OCI-LY1 (cell line): ENCODE measurements around the gene RAB38.

Experiments used
- H2AFZ ChIP-seq: fragments of 200-600 bp; sonication (generic), shearing (Covaris generic); 2 replicates; pipeline ENCODE4 v1.6.0; 2014; ENCODE audit warnings: antibody characterized with exemption, mild to moderate bottlenecking, low read length
- H3F3A ChIP-seq: fragments of 200-600 bp; sonication (generic), shearing (Covaris generic); 2 replicates; pipeline ENCODE4 v1.6.0; 2014; ENCODE audit warnings: mild to moderate bottlenecking, antibody characterized with exemption, low read length, moderate library complexity; ENCODE audit not compliant: insufficient read depth
- H3K27ac ChIP-seq: fragments of 200-600 bp; sonication (generic); 2 replicates; pipeline ENCODE4 v1.5.1; 2014; ENCODE audit warnings: low read length, mixed run types, mild to moderate bottlenecking, low read depth; ENCODE audit not compliant: poor library complexity, severe bottlenecking
- H3K27me3 ChIP-seq: fragments of 200-600 bp; sonication (generic); 2 replicates; pipeline ENCODE4 v1.6.0; 2014; ENCODE audit warnings: antibody characterized with exemption, mild to moderate bottlenecking, low read length, moderate library complexity; ENCODE audit not compliant: insufficient read depth
- H3K36me3 ChIP-seq: fragments of 200-600 bp; sonication (generic); 2 replicates; pipeline ENCODE4 v1.6.1; 2014; ENCODE audit warnings: mild to moderate bottlenecking, antibody characterized with exemption, low read length, moderate library complexity, mixed read lengths; ENCODE audit not compliant: insufficient read depth
- H3K4me1 ChIP-seq: fragments of 200-600 bp; sonication (generic); 2 replicates; pipeline ENCODE4 v1.5.1; 2014; ENCODE audit warnings: mild to moderate bottlenecking, low read length, moderate library complexity; ENCODE audit not compliant: insufficient read depth, severe bottlenecking
- H3K4me2 ChIP-seq: fragments of 200-600 bp; sonication (generic), shearing (Covaris generic); 2 replicates; pipeline ENCODE4 v1.6.1; 2014; ENCODE audit warnings: low read length
- H3K4me3 ChIP-seq: fragments of 200-600 bp; sonication (generic); 2 replicates; pipeline ENCODE4 v1.5.1; 2014; ENCODE audit warnings: low read length, low read depth, mild to moderate bottlenecking, mixed read lengths; ENCODE audit not compliant: poor library complexity, severe bottlenecking
- H3K79me2 ChIP-seq: fragments of 200-600 bp; shearing (Covaris generic); 2 replicates; pipeline ENCODE4 v1.6.1; 2016; ENCODE audit warnings: mixed run types, low read length, mixed read lengths; ENCODE audit not compliant: insufficient read depth
- H3K9ac ChIP-seq: fragments of 200-600 bp; sonication (generic), shearing (Covaris generic); 2 replicates; pipeline ENCODE4 v1.6.1; 2014; ENCODE audit warnings: mild to moderate bottlenecking, low read length, mixed read lengths
- H3K9me2 ChIP-seq: fragments of 200-600 bp; sonication (generic), shearing (Covaris generic); 2 replicates; pipeline ENCODE4 v1.6.1; 2014; ENCODE audit warnings: low read depth, mild to moderate bottlenecking, low read length, mixed read lengths
- H3K9me3 ChIP-seq: fragments of 200-600 bp; shearing (Covaris generic); 2 replicates; pipeline ENCODE4 v1.6.1; 2014; ENCODE audit warnings: low read length, mixed read lengths
- H4K20me1 ChIP-seq: fragments of 200-600 bp; sonication (generic), shearing (Covaris generic); 2 replicates; pipeline ENCODE4 v1.6.0; 2016; ENCODE audit warnings: mild to moderate bottlenecking, low read length; ENCODE audit not compliant: insufficient read depth
- CTCF ChIP-seq: fragments of 200-600 bp; sonication (generic), shearing (Covaris generic); IDR thresholded peaks from 2 replicates; pipeline ENCODE4 v1.5.1; 2017; ENCODE audit warnings: mild to moderate bottlenecking, antibody characterized with exemption, low read length, moderate library complexity, mixed read lengths
- EZH2 ChIP-seq: fragments of 200-600 bp; sonication (generic), shearing (Covaris generic); IDR thresholded peaks from 2 replicates; pipeline ENCODE4 v1.8.0; 2017; ENCODE audit warnings: borderline replicate concordance, mixed run types, mild to moderate bottlenecking, antibody characterized with exemption, low read length, moderate library complexity, mixed read lengths

Gene RAB38

GRCh38 chr11:88102598-88102934 lies 72.7 kb downstream of the RAB38 start:
- H3K9me3 ChIP-seq = no peaks in the 10 kb centered on the region
- H3K4me3 ChIP-seq = no peak overlapping the region
- no peak for TF ChIP-seq CTCF
- no peak for TF ChIP-seq EZH2
- H3F3A ChIP-seq = no peaks in the 10 kb centered on the region
- no peaks in the 10 kb centered on the region for H3K27me3 ChIP-seq
- no peaks in the 10 kb centered on the region for H4K20me1 ChIP-seq
- no peak overlapping the region for H2AFZ ChIP-seq
- no peak overlapping the region for H3K4me2 ChIP-seq
- H3K36me3 ChIP-seq = no peaks in the 10 kb centered on the region
- H3K79me2 ChIP-seq = no peaks in the 10 kb centered on the region
- no peak overlapping the region for H3K9ac ChIP-seq
- no peaks in the 10 kb centered on the region for H3K4me1 ChIP-seq
- H3K9me2 ChIP-seq = no peaks in the 10 kb centered on the region
- H3K27ac ChIP-seq = no peak overlapping the region

- H3K79me2 ChIP-seq = no peaks in the 10 kb centered on the region
Observed at GRCh38 chr11:88101881-88102597, 73.2 kb downstream of the RAB38 start.

GRCh38 chr11:88100151-88100550 lies 75.1 kb downstream of the RAB38 start:
- Histone ChIP-seq H4K20me1 (no peaks in the 10 kb centered on the region), H2AFZ (no peak overlapping the region), H3K9me2 (no peaks in the 10 kb centered on the region), H3K27me3 (no peaks in the 10 kb centered on the region), H3K79me2 (no peaks in the 10 kb centered on the region), H3K36me3 (no peaks in the 10 kb centered on the region), H3K27ac (no peak overlapping the region), H3K4me2 (no peak overlapping the region), H3F3A (no peaks in the 10 kb centered on the region), H3K4me3 (no peak overlapping the region), H3K4me1 (no peaks in the 10 kb centered on the region), H3K9me3 (no peaks in the 10 kb centered on the region), H3K9ac (no peak overlapping the region)
- TF ChIP-seq CTCF (no peak), EZH2 (no peak)

More at GRCh38 chr11:88101881-88102597, 73.2 kb downstream of the RAB38 start:
- no peak overlapping the region for H3K4me2 ChIP-seq
- H3K27ac ChIP-seq = no peak overlapping the region
- H3K9me2 ChIP-seq = no peaks in the 10 kb centered on the region
- H4K20me1 ChIP-seq = no peaks in the 10 kb centered on the region
- H3K9me3 ChIP-seq = no peaks in the 10 kb centered on the region
- H3F3A ChIP-seq = no peaks in the 10 kb centered on the region
- no peak overlapping the region for H2AFZ ChIP-seq
- H3K27me3 ChIP-seq = no peaks in the 10 kb centered on the region
- TF ChIP-seq EZH2 (no peak), CTCF (no peak)
- no peaks in the 10 kb centered on the region for H3K4me1 ChIP-seq
- H3K4me3 ChIP-seq = no peak overlapping the region
- no peak overlapping the region for H3K9ac ChIP-seq
- no peaks in the 10 kb centered on the region for H3K36me3 ChIP-seq
